Spleen (tissue), 11 donors: Measurements from ENCODE around the gene LCAT. TPM values are rescaled to one million over a fixed set of nuclear protein-coding genes. Genes with fewer than 3 reads are reported as not detected.

Experiments used
- DNase-seq: peaks from one replicate; pipeline ENCODE4 v3.0.0-alpha.2; 2020
- H3K27ac ChIP-seq, 8 donors: fragments of 200-600 bp; sonication (generic) in 7 of 8; 1 replicate in 4 of 8; 2 replicates in 4 of 8; pipeline versions ENCODE4 v1.5.0 to v1.8.0; 2016 to 2021; ENCODE audit warnings: inconsistent platforms in 4 of 8, mild to moderate bottlenecking in 4 of 8, moderate library complexity in 1 of 8
- H3K27me3 ChIP-seq, 7 donors: fragments of 200-600 bp; sonication (generic) in 6 of 7; replicated peaks in 1 of 7; 1 replicate in 4 of 7; 2 replicates in 3 of 7; pipeline versions ENCODE4 v1.5.0 to v1.8.0; 2016 to 2021; ENCODE audit warnings: inconsistent platforms in 3 of 7, mild to moderate bottlenecking in 1 of 7
- H3K36me3 ChIP-seq, 6 donors: fragments of 200-600 bp; sonication (generic) in 5 of 6; 1 replicate in 4 of 6; 2 replicates in 2 of 6; pipeline versions ENCODE4 v1.5.0 to v1.8.0; 2016 to 2021; ENCODE audit warnings: inconsistent platforms in 2 of 6
- H3K4me1 ChIP-seq, 6 donors: fragments of 200-600 bp; sonication (generic) in 5 of 6; 1 replicate in 3 of 6; 2 replicates in 3 of 6; pipeline versions ENCODE4 v1.5.0 to v1.8.0; 2016 to 2021; ENCODE audit warnings: inconsistent platforms in 3 of 6
- H3K4me3 ChIP-seq, 8 donors: fragments of 200-600 bp; sonication (generic) in 7 of 8; 1 replicate in 4 of 8; 2 replicates in 4 of 8; pipeline versions ENCODE4 v1.5.0 to v1.8.0; 2016 to 2021; ENCODE audit warnings: inconsistent platforms in 4 of 8, mild to moderate bottlenecking in 4 of 8, moderate library complexity in 2 of 8
- H3K9me3 ChIP-seq, 8 donors: fragments of 200-600 bp; sonication (generic) in 7 of 8; 1 replicate in 4 of 8; 2 replicates in 4 of 8; pipeline versions ENCODE4 v1.5.0 to v1.8.0; 2016 to 2021; ENCODE audit warnings: inconsistent platforms in 4 of 8
- CTCF ChIP-seq, 11 experiments: fragments of 200-600 bp in 7 of 11; fragments of 450-650 bp in 4 of 11; sonication (generic) in 4 of 11; IDR thresholded peaks in 8 of 11; conservative IDR thresholded peaks in 3 of 11; 1 replicate in 7 of 11; 2 replicates in 4 of 11; pipeline versions ENCODE4 v1.4.0 to v1.8.0; 2016 to 2021; ENCODE audit warnings: antibody characterized with exemption in 11 of 11, inconsistent platforms in 4 of 11, mild to moderate bottlenecking in 1 of 11
- POLR2A ChIP-seq, 3 donors: fragments of 450-650 bp; IDR thresholded peaks; one replicate each; pipeline ENCODE4 v1.5.1; 2017; ENCODE audit warnings: antibody characterized with exemption in 3 of 3, mild to moderate bottlenecking in 1 of 3
- POLR2AphosphoS5 ChIP-seq, 3 donors: sonication (generic); formaldehyde crosslinking; IDR thresholded peaks; one replicate each; pipeline ENCODE4 v1.5.1; 2017; ENCODE audit warnings: antibody characterized with exemption in 3 of 3
- WGBS, 5 donors: extraction: QIAGEN DNeasy Blood & Tissue Kit in 3 of 5; methylation state at CpG; one replicate each; pipeline versions ENCODE4 v1.1.5 to v1.1.7; 2013 to 2018; 5-methylcytosine and 5-hydroxymethylcytosine counted together
- intact Hi-C: fragments of 100-400 bp; cut with DNase I; formaldehyde crosslinking; loops from one replicate; pipeline ENCODE4 v1.15.0; 2023; ENCODE audit warnings: low total_unique reads
- polyA plus RNA-seq, 3 donors: library from polyadenylated mRNA; stranded (reverse); fragments of 200-250 nt; gene quantifications; one replicate each; pipeline ENCODE4 v1.2.1, GENCODE V29; 2013
- total RNA-seq, 7 donors: library from RNA; depleted of rRNA in 3 of 7; stranded (reverse); fragments of >200 nt in 3 of 7; fragmentation: NEBNext Ultra II Directional in 4 of 7; extraction: Animal tissue kit (Norgen Biotek cat#: 25700) in 4 of 7; gene quantifications; one replicate each; pipeline versions ENCODE4 v1.1.0 to v1.2.1, GENCODE V29; 2016 to 2021
- donor health status: healthy with polysubstance abuse.
- donor health status: DM: no; HTN: no; CAD: no; lungs with moderate emphysema.
- donor health status: DM: no; HTN: no; CAD: no.
- donor health status: Bipolar disorder and iron deficiency.
- donor health status: healthy.
- donor health status: DM: no; HTN: no; CAD: no.
- donor health status: DM: yes; HTN: yes; CAD: no.

The LCAT gene
- total and polyA plus RNA-seq, 10 donors, result 5.2 to 51.6 (median 17.0) TPM

- WGBS, 5 donors, result 80 to 89% (median 87%) methylated on average over 11 to 13 of the region's 13 CpGs
These were observed 9.4 kb downstream of the LCAT start for GRCh38 chr16:67934306-67935100.

DNA sequence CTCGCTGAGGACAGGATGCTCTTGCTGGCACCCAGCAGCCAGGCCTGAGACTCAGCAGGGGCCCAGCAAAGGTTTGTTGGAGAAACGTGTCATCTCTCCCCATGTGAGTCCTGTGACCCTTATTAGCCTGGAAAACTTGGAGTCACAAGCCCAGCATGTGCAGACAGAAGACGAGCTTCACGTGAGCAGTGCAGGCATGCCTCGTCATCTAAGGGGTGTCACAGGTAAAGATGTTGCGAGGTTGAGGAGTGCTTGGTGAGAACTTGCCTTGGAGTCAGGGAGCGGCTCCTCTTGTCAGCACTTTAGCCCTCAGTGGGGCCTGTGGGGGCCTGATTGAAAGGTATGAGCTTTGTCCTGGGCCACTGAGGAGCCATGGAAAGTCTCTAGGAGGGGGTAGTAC, 10.1 kb downstream of the LCAT start:
- Histone ChIP-seq H3K27me3 (no peaks in the 10 kb centered on the region), H3K9me3 (no peaks in the 10 kb centered on the region), H3K27ac (peak overlapping the region in 2 of 8 donors; percentile 98 to 99), H3K36me3 (peaks cover 0 to 67% (median 50%) of the 10 kb centered on the region in 6 donors), H3K4me1 (peaks cover 11 to 46% (median 24%) of the 10 kb centered on the region in 6 donors), H3K4me3 (no peak overlapping the region)
- 85 to 93% (median 88%) methylated on average over 6 to 7 of the region's 7 CpGs for WGBS, 5 donors
- intact Hi-C loops, result loop anchor here (10.0 kb wide), 1 partner anchor 89 kb away; the partner anchor contains the start of genes CENPT, NUTF2 and THAP11
- no peak for DNase-seq
- peak; percentile 8 to 46 (median 37) for TF ChIP-seq POLR2AphosphoS5 (IDR thresholded peaks at IDR 0.05)
- no peak for TF ChIP-seq CTCF (IDR thresholded peaks at IDR 0.05 in 8 of 11, conservative IDR thresholded peaks at IDR 0.05 in 3 of 11)
- no peak for TF ChIP-seq POLR2A (IDR thresholded peaks at IDR 0.05)

More at GRCh38 chr16:67934306-67935100, 9.4 kb downstream of the LCAT start:
- Histone ChIP-seq H3K4me3 (peak overlapping the region in 1 of 8 donors; percentile 95), H3K4me1 (peaks cover 11 to 43% (median 26%) of the 10 kb centered on the region in 6 donors), H3K27ac (peak overlapping the region in 5 of 8 donors; percentile 97 to 99 (median 98)), H3K36me3 (peaks cover 0 to 64% (median 45%) of the 10 kb centered on the region in 6 donors), H3K9me3 (no peaks in the 10 kb centered on the region), H3K27me3 (no peaks in the 10 kb centered on the region)
- DNase-seq, result peak; percentile 84
- intact Hi-C loops, result loop anchor here (10.0 kb wide), 1 partner anchor 90 kb away; the partner anchor contains the start of genes CENPT, NUTF2 and THAP11
- TF ChIP-seq POLR2A (IDR thresholded peaks at IDR 0.05) (no peak), POLR2AphosphoS5 (IDR thresholded peaks at IDR 0.05) (peak in 1 of 3 donors; percentile 44)

DNA sequence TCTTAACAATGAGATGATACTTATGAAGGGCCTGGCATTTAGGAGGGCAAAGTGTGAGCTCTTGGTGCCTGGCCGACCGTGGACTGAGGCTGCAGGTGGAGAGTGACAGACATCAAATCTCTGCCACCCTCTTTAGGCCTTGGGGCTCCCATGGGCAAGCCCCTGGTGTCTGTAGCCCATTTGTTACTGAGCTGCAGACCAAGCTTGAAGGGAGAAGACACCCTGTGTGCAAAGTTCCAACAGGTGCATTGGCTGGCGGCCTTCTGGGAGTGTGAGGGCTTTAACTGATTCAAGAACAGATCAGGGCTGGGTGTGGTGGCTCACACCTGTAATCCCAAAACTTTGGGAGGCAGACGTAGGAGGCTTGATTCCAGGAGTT, 11.5 kb downstream of the LCAT start:
- Histone ChIP-seq H3K9me3 (no peaks in the 10 kb centered on the region), H3K4me1 (peaks cover 13 to 50% (median 28%) of the 10 kb centered on the region in 6 donors), H3K27me3 (no peaks in the 10 kb centered on the region), H3K36me3 (peaks cover 0 to 81% (median 59%) of the 10 kb centered on the region in 6 donors), H3K27ac (no peak overlapping the region), H3K4me3 (no peak overlapping the region)
- TF ChIP-seq POLR2AphosphoS5 (IDR thresholded peaks at IDR 0.05), result peak in 1 of 3 donors; percentile 38
- no peak for TF ChIP-seq POLR2A (IDR thresholded peaks at IDR 0.05)
- 90 to 98% (median 97%) methylated on average over 3 to 4 of the region's 4 CpGs for WGBS, 5 donors
- peak; percentile 59 for DNase-seq
- intact Hi-C loops, result loop anchor here (10.0 kb wide), 1 partner anchor 88 kb away; the partner anchor contains the start of genes CENPT, NUTF2 and THAP11

- no peaks in the 10 kb centered on the region for H3K27me3 ChIP-seq
- H3K27ac ChIP-seq, result peak within 1 kb of the TSS in 1 of 8 donors; percentile 30
- DNase-seq, result no peak
- 89 to 92% (median 91%) methylated on average over 12 to 15 of the region's 15 CpGs for WGBS, 5 donors
- H3K4me1 ChIP-seq, result peaks cover 10 to 50% (median 26%) of the 10 kb centered on the region in 6 donors
- no peak within 1 kb of the TSS for H3K4me3 ChIP-seq
- no peak for TF ChIP-seq CTCF (IDR thresholded peaks at IDR 0.05 in 8 of 11, conservative IDR thresholded peaks at IDR 0.05 in 3 of 11)
- TF ChIP-seq POLR2AphosphoS5 (IDR thresholded peaks at IDR 0.05), result peak in 2 of 3 donors; percentile 22 to 53
- peaks cover 0 to 87% (median 61%) of the 10 kb centered on the region in 6 donors for H3K36me3 ChIP-seq
- no peaks in the 10 kb centered on the region for H3K9me3 ChIP-seq
- intact Hi-C loops, result loop anchor here (10.0 kb wide), 1 partner anchor 87 kb away; the partner anchor contains the start of genes CENPT, NUTF2 and THAP11
These were observed 12.0 kb downstream of the LCAT start, which contains the start of gene CTRL for GRCh38 chr16:67931712-67932461. CTRL (minus strand) TSS chr16:67931862; CDS start chr16:67931852, 10 bp downstream.
